ENCODE data around the gene GOLM1.

DNA sequence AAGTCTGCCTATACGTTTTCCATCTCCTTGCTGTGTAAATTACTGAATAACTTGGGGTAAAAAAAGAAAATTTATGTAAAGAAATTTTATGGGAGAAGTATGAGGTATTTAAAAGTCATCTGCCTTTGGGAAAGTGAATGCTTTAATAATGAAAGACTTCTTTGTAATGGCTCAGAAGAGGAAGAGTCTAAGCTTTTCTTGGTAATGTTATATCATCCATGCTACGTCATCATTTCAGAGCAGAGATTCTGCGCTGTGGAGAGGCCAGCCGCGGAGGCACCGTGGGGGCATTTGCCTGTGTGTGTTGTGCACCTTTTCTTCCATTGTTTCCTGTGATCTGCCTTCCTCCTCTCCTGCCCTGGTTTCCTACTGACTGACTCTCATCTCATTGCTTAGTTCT lies 78.2 kb downstream of the GOLM1 start:
- TF ChIP-seq SIN3A (IDR thresholded peaks at IDR 0.05; ENCODE audit: borderline replicate concordance, insufficient read depth, low read depth, low read length) (no peak), POLR2AphosphoS5 (IDR thresholded peaks at IDR 0.05; ENCODE audit: low read depth, low read length) (no peak), TCF7L2 (IDR thresholded peaks at IDR 0.05; ENCODE audit: low read depth, low read length) (no peak)
- TF ChIP-seq, protein P1, sequence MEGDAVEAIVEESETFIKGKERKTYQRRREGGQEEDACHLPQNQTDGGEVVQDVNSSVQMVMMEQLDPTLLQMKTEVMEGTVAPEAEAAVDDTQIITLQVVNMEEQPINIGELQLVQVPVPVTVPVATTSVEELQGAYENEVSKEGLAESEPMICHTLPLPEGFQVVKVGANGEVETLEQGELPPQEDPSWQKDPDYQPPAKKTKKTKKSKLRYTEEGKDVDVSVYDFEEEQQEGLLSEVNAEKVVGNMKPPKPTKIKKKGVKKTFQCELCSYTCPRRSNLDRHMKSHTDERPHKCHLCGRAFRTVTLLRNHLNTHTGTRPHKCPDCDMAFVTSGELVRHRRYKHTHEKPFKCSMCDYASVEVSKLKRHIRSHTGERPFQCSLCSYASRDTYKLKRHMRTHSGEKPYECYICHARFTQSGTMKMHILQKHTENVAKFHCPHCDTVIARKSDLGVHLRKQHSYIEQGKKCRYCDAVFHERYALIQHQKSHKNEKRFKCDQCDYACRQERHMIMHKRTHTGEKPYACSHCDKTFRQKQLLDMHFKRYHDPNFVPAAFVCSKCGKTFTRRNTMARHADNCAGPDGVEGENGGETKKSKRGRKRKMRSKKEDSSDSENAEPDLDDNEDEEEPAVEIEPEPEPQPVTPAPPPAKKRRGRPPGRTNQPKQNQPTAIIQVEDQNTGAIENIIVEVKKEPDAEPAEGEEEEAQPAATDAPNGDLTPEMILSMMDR (IDR thresholded peaks at IDR 0.05) = no peak
- TF ChIP-seq, protein P2, sequence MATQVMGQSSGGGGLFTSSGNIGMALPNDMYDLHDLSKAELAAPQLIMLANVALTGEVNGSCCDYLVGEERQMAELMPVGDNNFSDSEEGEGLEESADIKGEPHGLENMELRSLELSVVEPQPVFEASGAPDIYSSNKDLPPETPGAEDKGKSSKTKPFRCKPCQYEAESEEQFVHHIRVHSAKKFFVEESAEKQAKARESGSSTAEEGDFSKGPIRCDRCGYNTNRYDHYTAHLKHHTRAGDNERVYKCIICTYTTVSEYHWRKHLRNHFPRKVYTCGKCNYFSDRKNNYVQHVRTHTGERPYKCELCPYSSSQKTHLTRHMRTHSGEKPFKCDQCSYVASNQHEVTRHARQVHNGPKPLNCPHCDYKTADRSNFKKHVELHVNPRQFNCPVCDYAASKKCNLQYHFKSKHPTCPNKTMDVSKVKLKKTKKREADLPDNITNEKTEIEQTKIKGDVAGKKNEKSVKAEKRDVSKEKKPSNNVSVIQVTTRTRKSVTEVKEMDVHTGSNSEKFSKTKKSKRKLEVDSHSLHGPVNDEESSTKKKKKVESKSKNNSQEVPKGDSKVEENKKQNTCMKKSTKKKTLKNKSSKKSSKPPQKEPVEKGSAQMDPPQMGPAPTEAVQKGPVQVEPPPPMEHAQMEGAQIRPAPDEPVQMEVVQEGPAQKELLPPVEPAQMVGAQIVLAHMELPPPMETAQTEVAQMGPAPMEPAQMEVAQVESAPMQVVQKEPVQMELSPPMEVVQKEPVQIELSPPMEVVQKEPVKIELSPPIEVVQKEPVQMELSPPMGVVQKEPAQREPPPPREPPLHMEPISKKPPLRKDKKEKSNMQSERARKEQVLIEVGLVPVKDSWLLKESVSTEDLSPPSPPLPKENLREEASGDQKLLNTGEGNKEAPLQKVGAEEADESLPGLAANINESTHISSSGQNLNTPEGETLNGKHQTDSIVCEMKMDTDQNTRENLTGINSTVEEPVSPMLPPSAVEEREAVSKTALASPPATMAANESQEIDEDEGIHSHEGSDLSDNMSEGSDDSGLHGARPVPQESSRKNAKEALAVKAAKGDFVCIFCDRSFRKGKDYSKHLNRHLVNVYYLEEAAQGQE (IDR thresholded peaks at IDR 0.05; ENCODE audit: insufficient read depth in 1 of 2, low read depth in 2 of 2, low read length in 1 of 2) = no peak
